ENCODE data around the gene ITPRIPL1.

GRCh38 chr2:96374211-96374951 lies 49.3 kb downstream of the ITPRIPL1 start:
- TF ChIP-seq, protein P1, sequence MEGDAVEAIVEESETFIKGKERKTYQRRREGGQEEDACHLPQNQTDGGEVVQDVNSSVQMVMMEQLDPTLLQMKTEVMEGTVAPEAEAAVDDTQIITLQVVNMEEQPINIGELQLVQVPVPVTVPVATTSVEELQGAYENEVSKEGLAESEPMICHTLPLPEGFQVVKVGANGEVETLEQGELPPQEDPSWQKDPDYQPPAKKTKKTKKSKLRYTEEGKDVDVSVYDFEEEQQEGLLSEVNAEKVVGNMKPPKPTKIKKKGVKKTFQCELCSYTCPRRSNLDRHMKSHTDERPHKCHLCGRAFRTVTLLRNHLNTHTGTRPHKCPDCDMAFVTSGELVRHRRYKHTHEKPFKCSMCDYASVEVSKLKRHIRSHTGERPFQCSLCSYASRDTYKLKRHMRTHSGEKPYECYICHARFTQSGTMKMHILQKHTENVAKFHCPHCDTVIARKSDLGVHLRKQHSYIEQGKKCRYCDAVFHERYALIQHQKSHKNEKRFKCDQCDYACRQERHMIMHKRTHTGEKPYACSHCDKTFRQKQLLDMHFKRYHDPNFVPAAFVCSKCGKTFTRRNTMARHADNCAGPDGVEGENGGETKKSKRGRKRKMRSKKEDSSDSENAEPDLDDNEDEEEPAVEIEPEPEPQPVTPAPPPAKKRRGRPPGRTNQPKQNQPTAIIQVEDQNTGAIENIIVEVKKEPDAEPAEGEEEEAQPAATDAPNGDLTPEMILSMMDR (IDR thresholded peaks at IDR 0.05 in 8 of 11, conservative IDR thresholded peaks at IDR 0.05 in 3 of 11): no peak
- TF ChIP-seq POLR2A (IDR thresholded peaks at IDR 0.05) (no peak), POLR2AphosphoS5 (IDR thresholded peaks at IDR 0.05) (no peak)
